HCT116 (cell line): Measurements from ENCODE around the gene DUSP14. TPM values are rescaled to one million over a fixed set of nuclear protein-coding genes. Genes with fewer than 3 reads are reported as not detected.
"Not testable (repeated sequence)": the region's sequence is repeated elsewhere in the genome, so short reads cannot be mapped to it uniquely, and the experiment has no call there.

Experiments
- ATAC-seq: fragments of 200-7000 bp; cut with Tn5 transposase; 2 replicates; pipeline ENCODE4 v1.9.1; 2020; ENCODE audit warnings: mild to moderate bottlenecking, moderate library complexity
- BruUV-seq: library from RNA; stranded (reverse); fragments of 400-500 nt; replicated peaks from 2 replicates; lab custom pipeline; 2021; lab: Mats Ljungman, UMichigan
- CTCF ChIA-PET: fragments of 300-600 bp; sonication (Branson Sonifier 250); formaldehyde crosslinking; loops from one replicate; lab custom pipeline; 2021; ENCODE audit warnings: antibody characterized with exemption; lab: Charles Lee
- POLR2A ChIA-PET: fragments of 300-600, 350-600 bp; sonication (Branson Sonifier 250); formaldehyde crosslinking; loops from one replicate; lab custom pipeline; 2021; ENCODE audit warnings: antibody characterized with exemption; lab: Charles Lee
- RAD21 ChIA-PET, 2 experiments: fragments of 300-600 bp; sonication (Branson Sonifier 250); formaldehyde crosslinking; loops; one replicate each; lab custom pipeline; 2023; ENCODE audit warnings: low total read pairs in 2 of 2; ENCODE audit not compliant: uncharacterized antibody in 2 of 2, unreplicated experiment in 2 of 2, low non-redundant PET in 1 of 2; lab: Charles Lee
- DNase-seq: peaks from one replicate; pipeline ENCODE4 v3.0.0-alpha.2; 2010; ENCODE audit warnings: low read depth, low spot score
- H2AFZ ChIP-seq: fragments of 200-600 bp; shearing (Covaris generic), sonication (generic); 2 replicates; pipeline ENCODE4 v1.6.1; 2017; ENCODE audit warnings: low read depth, mixed run types, mixed read lengths, antibody characterized with exemption, low read length; ENCODE audit not compliant: poor library complexity, severe bottlenecking
- H3K27ac ChIP-seq: 2 replicates; pipeline ENCODE4 v1.5.1; 2012; ENCODE audit warnings: low read depth, low read length
- H3K27me3 ChIP-seq: fragments of 200-600 bp; sonication (generic); 2 replicates; pipeline ENCODE4 v1.6.1; 2016; ENCODE audit warnings: mixed run types, low read length, mixed read lengths; ENCODE audit not compliant: insufficient read depth
- H3K36me3 ChIP-seq, 2 experiments: fragments of 200-500 bp in 1 of 2; fragments of 200-600 bp in 1 of 2; sonication (Bioruptor generic) in 1 of 2; sonication (generic) in 1 of 2; 2 replicates each; pipeline versions ENCODE4 v1.5.1 to v1.6.1; 2014 to 2016; ENCODE audit warnings: low read length in 2 of 2, inconsistent platforms in 1 of 2, mixed read lengths in 1 of 2, mixed run types in 1 of 2; ENCODE audit not compliant: insufficient read depth in 2 of 2, control insufficient read depth in 1 of 2
- H3K4me1 ChIP-seq, 2 experiments: fragments of 200-600 bp in 1 of 2; sonication (generic) in 1 of 2; 2 replicates each; pipeline versions ENCODE4 v1.5.1 to v1.6.1; 2012 to 2017; ENCODE audit warnings: low read length in 2 of 2, inconsistent platforms in 1 of 2, mild to moderate bottlenecking in 1 of 2, mixed read lengths in 1 of 2, mixed run types in 1 of 2, moderate library complexity in 1 of 2; ENCODE audit not compliant: insufficient read depth in 2 of 2, control insufficient read depth in 1 of 2
- H3K4me2 ChIP-seq: fragments of 200-600 bp; sonication (generic); 2 replicates; pipeline ENCODE4 v1.6.1; 2017; ENCODE audit warnings: mixed run types, low read length, mixed read lengths
- H3K4me3 ChIP-seq, 2 experiments: fragments of 200-600 bp in 1 of 2; sonication (generic) in 1 of 2; replicated peaks in 1 of 2; 2 replicates each; pipeline ENCODE4 v1.5.1; 2011 to 2016; ENCODE audit warnings: low read length in 2 of 2, control low read depth in 1 of 2, low read depth in 1 of 2, mild to moderate bottlenecking in 1 of 2, mixed read lengths in 1 of 2, mixed run types in 1 of 2
- H3K79me2 ChIP-seq: fragments of 200-600 bp; sonication (generic); 2 replicates; pipeline ENCODE4 v1.6.1; 2017; ENCODE audit warnings: mild to moderate bottlenecking, mixed run types, low read length, moderate library complexity, mixed read lengths; ENCODE audit not compliant: insufficient read depth
- H3K9ac ChIP-seq: fragments of 200-600 bp; sonication (generic); 2 replicates; pipeline ENCODE4 v1.6.1; 2016; ENCODE audit warnings: low read length, mixed read lengths
- H3K9me2 ChIP-seq: fragments of 200-600 bp; sonication (generic), shearing (Covaris generic); 2 replicates; pipeline ENCODE4 v1.6.1; 2017; ENCODE audit warnings: mixed run types, mild to moderate bottlenecking, moderate library complexity; ENCODE audit not compliant: insufficient read depth
- H3K9me3 ChIP-seq, 2 experiments: fragments of 200-500 bp in 1 of 2; fragments of 200-600 bp in 1 of 2; sonication (Bioruptor generic) in 1 of 2; sonication (generic) in 1 of 2; 2 replicates each; pipeline ENCODE4 v1.6.1; 2014 to 2017; ENCODE audit warnings: low read length in 2 of 2, mixed read lengths in 2 of 2, inconsistent platforms in 1 of 2, low read depth in 1 of 2, mild to moderate bottlenecking in 1 of 2, mixed run types in 1 of 2, moderate library complexity in 1 of 2; ENCODE audit not compliant: control insufficient read depth in 1 of 2, insufficient read depth in 1 of 2
- H4K20me1 ChIP-seq: fragments of 200-600 bp; sonication (generic), shearing (Covaris generic); 2 replicates; pipeline ENCODE4 v1.6.1; 2017; ENCODE audit warnings: mixed run types, mild to moderate bottlenecking, moderate library complexity; ENCODE audit not compliant: insufficient read depth
- CBX3 ChIP-seq: IDR thresholded peaks from 2 replicates; pipeline ENCODE4 v1.6.1; 2012; ENCODE audit warnings: low read depth
- FOSL1 ChIP-seq: IDR thresholded peaks from 2 replicates; pipeline ENCODE4 v1.6.1; 2012; ENCODE audit warnings: low read depth
- JUND ChIP-seq: IDR thresholded peaks from 2 replicates; pipeline ENCODE4 v1.6.1; 2012
- SIN3A ChIP-seq: IDR thresholded peaks from 2 replicates; pipeline ENCODE4 v1.6.1; 2012; ENCODE audit warnings: low read depth
- SP1 ChIP-seq: IDR thresholded peaks from 2 replicates; pipeline ENCODE4 v1.6.1; 2012; ENCODE audit warnings: low read depth
- SRF ChIP-seq: IDR thresholded peaks from 2 replicates; pipeline ENCODE4 v1.6.1; 2012; ENCODE audit warnings: low read depth
- TCF7L2 ChIP-seq: IDR thresholded peaks from 2 replicates; pipeline ENCODE4 v1.7.0; 2011; ENCODE audit warnings: borderline replicate concordance, inconsistent platforms; ENCODE audit not compliant: insufficient read depth, insufficient read length; ENCODE audit errors: extremely low read depth
- YY1 ChIP-seq: IDR thresholded peaks from 2 replicates; pipeline ENCODE4 v1.6.1; 2011; ENCODE audit warnings: low read length, low read depth, moderate library complexity, mild to moderate bottlenecking; ENCODE audit not compliant: insufficient replicate concordance; ENCODE audit errors: extremely low read depth
- ZFX ChIP-seq: fragments of 450-650 bp; IDR thresholded peaks from 2 replicates; pipeline ENCODE4 v1.6.1; 2017
- intact Hi-C: fragments of 100-400 bp; cut with micrococcal nuclease; formaldehyde crosslinking; loops from 2 replicates; pipeline ENCODE4 v1.10.0; 2022
- total RNA-seq: library from RNA; stranded (reverse); gene quantifications from one replicate; pipeline ENCODE4 v1.2.1, GENCODE V29; 2021; ENCODE audit not compliant: unreplicated experiment
- TF ChIP-seq, protein P1 (sequence below): IDR thresholded peaks from 2 replicates; pipeline ENCODE4 v1.6.1; 2012
- TF ChIP-seq, protein P2 (sequence below): IDR thresholded peaks from 2 replicates; pipeline ENCODE4 v1.6.1; 2012
- TF ChIP-seq, protein P3 (sequence below): IDR thresholded peaks from 2 replicates; pipeline ENCODE4 v1.6.1; 2011; ENCODE audit warnings: mild to moderate bottlenecking, low read length, moderate library complexity; ENCODE audit not compliant: insufficient replicate concordance; ENCODE audit errors: extremely low read depth

Gene DUSP14
- total RNA-seq, 1 experiment from 2014 or later, result 27.6 TPM

GRCh38 chr17:37441369-37442014, 48.2 kb upstream of the DUSP14 start:
- H3K9me3 ChIP-seq, ATAC-seq, intact Hi-C loops, H3K9me2 ChIP-seq, DNase-seq, H3K27me3 ChIP-seq, POLR2A ChIA-PET, H3K4me2 ChIP-seq, H2AFZ ChIP-seq, BruUV-seq, H3K9ac ChIP-seq, H3K4me3 ChIP-seq, H4K20me1 ChIP-seq, H3K27ac ChIP-seq, H3K79me2 ChIP-seq: not testable (repeated sequence)
- H3K4me1 ChIP-seq, result peaks cover 12 to 16% of the 10 kb centered on the region in 2 experiments
- ChIA-PET CTCF (interaction anchor here (1.3 kb wide), 1 partner anchor 68 kb away, joined by 3 read pairs; no protein-coding TSS in a partner anchor), RAD21 (interaction anchor here in 1 of 2 experiments (0.7 kb wide), 1 partner anchor 11 kb away, joined by 3 read pairs; no protein-coding TSS in a partner anchor)
- H3K36me3 ChIP-seq, result peaks cover 14 to 36% of the 10 kb centered on the region in 2 experiments; a peak in 3 of 4 replicates

GRCh38 chr17:37446027-37446426, 43.7 kb upstream of the DUSP14 start:
- Histone ChIP-seq H4K20me1 (no peaks in the 10 kb centered on the region), H3K27ac (no peak overlapping the region; the same call in 1 of the 2 replicates), H3K4me2 (peak overlapping the region; percentile 63), H3K4me3 (0 out of 4 replicates have a peak overlapping the region, but pooled peaks of 1 of the 2 experiments have one; percentile 3), H3K9me3 (no peaks in the 10 kb centered on the region), H3K27me3 (no peaks in the 10 kb centered on the region), H2AFZ (no peak overlapping the region), H3K9ac (peak overlapping the region; percentile 21), H3K36me3 (peaks cover 16 to 17% of the 10 kb centered on the region in 2 experiments; a peak in 2 of 4 replicates), H3K4me1 (peaks cover 34 to 37% of the 10 kb centered on the region in 2 experiments), H3K9me2 (no peaks in the 10 kb centered on the region), H3K79me2 (no peaks in the 10 kb centered on the region)
- ATAC-seq (peak; percentile 73), DNase-seq (peak; percentile 84)
- intact Hi-C loops, result no loop called here
- POLR2A ChIA-PET, result no interaction called here
- BruUV-seq, result no TSS peak
- RAD21 ChIA-PET, result no interaction called here
- CTCF ChIA-PET, result interaction anchor here (1.1 kb wide), 1 partner anchor 48 kb away, joined by 3 read pairs; no protein-coding TSS in a partner anchor
- peak; percentile 81 for TF ChIP-seq TCF7L2
- TF ChIP-seq, protein P1, sequence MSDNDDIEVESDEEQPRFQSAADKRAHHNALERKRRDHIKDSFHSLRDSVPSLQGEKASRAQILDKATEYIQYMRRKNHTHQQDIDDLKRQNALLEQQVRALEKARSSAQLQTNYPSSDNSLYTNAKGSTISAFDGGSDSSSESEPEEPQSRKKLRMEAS, result peak; percentile 61; the same call in 1 of the 2 replicates
- TF ChIP-seq JUND, result peak; percentile 90
- no peak for TF ChIP-seq YY1
- TF ChIP-seq, protein P2, sequence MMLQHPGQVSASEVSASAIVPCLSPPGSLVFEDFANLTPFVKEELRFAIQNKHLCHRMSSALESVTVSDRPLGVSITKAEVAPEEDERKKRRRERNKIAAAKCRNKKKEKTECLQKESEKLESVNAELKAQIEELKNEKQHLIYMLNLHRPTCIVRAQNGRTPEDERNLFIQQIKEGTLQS, result no peak
- no peak for TF ChIP-seq ZFX
- TF ChIP-seq FOSL1, result peak; percentile 80
- TF ChIP-seq CBX3, result peak; percentile 82
- TF ChIP-seq SIN3A, result peak; percentile 72
- peak; percentile 61; the same call in 1 of the 2 replicates for TF ChIP-seq SRF
- TF ChIP-seq, protein P3, sequence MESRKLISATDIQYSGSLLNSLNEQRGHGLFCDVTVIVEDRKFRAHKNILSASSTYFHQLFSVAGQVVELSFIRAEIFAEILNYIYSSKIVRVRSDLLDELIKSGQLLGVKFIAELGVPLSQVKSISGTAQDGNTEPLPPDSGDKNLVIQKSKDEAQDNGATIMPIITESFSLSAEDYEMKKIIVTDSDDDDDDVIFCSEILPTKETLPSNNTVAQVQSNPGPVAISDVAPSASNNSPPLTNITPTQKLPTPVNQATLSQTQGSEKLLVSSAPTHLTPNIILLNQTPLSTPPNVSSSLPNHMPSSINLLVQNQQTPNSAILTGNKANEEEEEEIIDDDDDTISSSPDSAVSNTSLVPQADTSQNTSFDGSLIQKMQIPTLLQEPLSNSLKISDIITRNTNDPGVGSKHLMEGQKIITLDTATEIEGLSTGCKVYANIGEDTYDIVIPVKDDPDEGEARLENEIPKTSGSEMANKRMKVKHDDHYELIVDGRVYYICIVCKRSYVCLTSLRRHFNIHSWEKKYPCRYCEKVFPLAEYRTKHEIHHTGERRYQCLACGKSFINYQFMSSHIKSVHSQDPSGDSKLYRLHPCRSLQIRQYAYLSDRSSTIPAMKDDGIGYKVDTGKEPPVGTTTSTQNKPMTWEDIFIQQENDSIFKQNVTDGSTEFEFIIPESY, result no peak
- TF ChIP-seq SP1, result peak; percentile 79
